Heart left ventricle (tissue), 13 donors: ENCODE data around the gene ZNF630.

Experiments used
- POLR2A ChIP-seq, 2 donors: fragments of 450-650 bp; IDR thresholded peaks; one replicate each; pipeline ENCODE4 v1.6.1; 2017; ENCODE audit warnings: antibody characterized with exemption in 2 of 2, mild to moderate bottlenecking in 2 of 2, moderate library complexity in 2 of 2
- TF ChIP-seq, protein P1 (sequence below), 12 donors: fragments of 200-600 bp; sonication (generic) in 4 of 12; IDR thresholded peaks; one replicate each; pipeline versions ENCODE4 v1.5.0 to v1.8.0; 2018 to 2022; ENCODE audit warnings: antibody characterized with exemption in 12 of 12, mild to moderate bottlenecking in 5 of 12
- donor health status: ischemic (EF 13 %, LVEDD 7.1; RV severe dilation, severe dysfunction).
- donor health status: DM: no; HTN: yes; CAD: no.
- donor health status: DM: no; HTN: no; CAD: no.
- donor health status: ischemic (EF 25% LVEDD 6.9; RV normal size, moderate dysfunction).
- donor health status: ischemic (EF 25% LVEDD 5.7; RV mildly dilated, moderate dysfunction).
- donor health status: ischemic (EF 35%, LVEDD 5.7; RV mildly dilated, moderate dysfunction).
- donor health status: nonischemic (EF 11% LVEDD 7.7; RV severe dilation, severe dysfunction).
- donor health status: DM: yes; HTN: yes; CAD: no.
- donor health status: PGD.
- donor health status: ischemic (EF 29% LVEDD 5.4; RV normal size, mild dysfunction).
- donor health status: nonischemic (EF 23%, LVEDD 6.1; RV moderate dilation, normal function).

GRCh38 chrX:48064261-48064660 is 7.2 kb downstream of the ZNF630 start:
- TF ChIP-seq, protein P1, sequence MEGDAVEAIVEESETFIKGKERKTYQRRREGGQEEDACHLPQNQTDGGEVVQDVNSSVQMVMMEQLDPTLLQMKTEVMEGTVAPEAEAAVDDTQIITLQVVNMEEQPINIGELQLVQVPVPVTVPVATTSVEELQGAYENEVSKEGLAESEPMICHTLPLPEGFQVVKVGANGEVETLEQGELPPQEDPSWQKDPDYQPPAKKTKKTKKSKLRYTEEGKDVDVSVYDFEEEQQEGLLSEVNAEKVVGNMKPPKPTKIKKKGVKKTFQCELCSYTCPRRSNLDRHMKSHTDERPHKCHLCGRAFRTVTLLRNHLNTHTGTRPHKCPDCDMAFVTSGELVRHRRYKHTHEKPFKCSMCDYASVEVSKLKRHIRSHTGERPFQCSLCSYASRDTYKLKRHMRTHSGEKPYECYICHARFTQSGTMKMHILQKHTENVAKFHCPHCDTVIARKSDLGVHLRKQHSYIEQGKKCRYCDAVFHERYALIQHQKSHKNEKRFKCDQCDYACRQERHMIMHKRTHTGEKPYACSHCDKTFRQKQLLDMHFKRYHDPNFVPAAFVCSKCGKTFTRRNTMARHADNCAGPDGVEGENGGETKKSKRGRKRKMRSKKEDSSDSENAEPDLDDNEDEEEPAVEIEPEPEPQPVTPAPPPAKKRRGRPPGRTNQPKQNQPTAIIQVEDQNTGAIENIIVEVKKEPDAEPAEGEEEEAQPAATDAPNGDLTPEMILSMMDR (IDR thresholded peaks at IDR 0.05), result no peak
- TF ChIP-seq POLR2A (IDR thresholded peaks at IDR 0.05), result no peak
